HG03175 (cell line): ENCODE data around the gene RNASE3.
"Not testable (repeated sequence)": the region's sequence is repeated elsewhere in the genome, so short reads cannot be mapped to it uniquely, and the experiment has no call there.

ENCODE experiments used
- ATAC-seq: cut with Tn5 transposase; IDR thresholded peaks from one replicate; pipeline ENCODE4 v1.9.1; 2021; ENCODE audit warnings: mild to moderate bottlenecking, moderate library complexity; ENCODE audit not compliant: unreplicated experiment

Gene RNASE3

DNA sequence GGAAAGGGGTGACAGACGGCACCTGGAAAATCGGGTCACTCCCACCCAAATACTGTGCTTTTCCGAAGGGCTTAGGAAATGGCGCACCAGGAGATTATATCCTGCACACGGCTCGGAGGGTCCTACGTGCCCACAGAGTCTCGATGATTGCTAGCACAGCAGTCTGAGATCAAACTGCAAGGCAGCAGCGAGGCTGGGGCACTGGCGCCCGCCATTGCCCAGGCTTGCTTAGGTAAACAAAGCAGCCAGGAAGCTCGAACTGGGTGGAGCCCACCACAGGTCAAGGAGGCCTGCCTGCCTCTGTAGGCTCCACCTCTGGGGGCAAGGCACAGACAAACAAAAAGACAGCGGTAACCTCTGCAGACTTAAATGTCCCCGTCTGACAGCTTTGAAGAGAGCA is 19.6 kb downstream of the RNASE3 start:
- ATAC-seq: not testable (repeated sequence)

GRCh38 chr14:20919038-20919756 is 28.0 kb downstream of the RNASE3 start:
- not testable (repeated sequence) for ATAC-seq

GRCh38 chr14:20923766-20924297 is 32.6 kb downstream of the RNASE3 start:
- ATAC-seq: not testable (repeated sequence)

DNA sequence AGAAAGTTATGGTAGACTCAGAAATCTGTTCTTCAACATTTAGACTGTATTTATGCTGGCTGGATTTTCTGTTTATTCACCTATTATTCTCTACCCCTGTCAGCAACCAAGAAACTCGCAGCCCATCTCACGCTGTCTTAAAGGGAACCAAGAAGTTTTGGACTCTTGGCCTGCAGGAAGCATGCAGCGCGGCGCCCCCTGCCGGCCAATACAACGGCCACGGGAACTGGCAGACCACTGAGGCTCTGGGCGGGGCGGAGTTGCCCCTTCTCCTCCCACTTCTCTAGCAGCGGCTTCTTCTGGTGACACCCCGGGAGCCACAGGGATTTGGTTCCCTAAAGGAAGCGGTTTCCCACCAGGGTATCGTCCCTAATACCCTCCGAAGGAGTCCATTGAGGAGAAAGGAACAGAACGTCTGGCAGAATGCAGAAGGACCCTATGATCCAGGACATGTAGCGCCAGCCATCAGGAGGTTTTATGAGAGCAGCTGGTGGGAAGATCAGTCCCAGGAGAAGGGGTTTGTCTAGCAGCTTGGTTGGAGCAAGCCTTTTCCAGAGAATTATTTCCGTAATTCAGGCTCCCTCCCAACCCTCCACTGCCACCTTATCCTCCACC is 43.1 kb downstream of the RNASE3 start:
- no peak for ATAC-seq

- ATAC-seq: no peak
Observed at GRCh38 chr14:20935303-20935984, 44.3 kb downstream of the RNASE3 start.
